ENCODE measurements around the gene IRF2BPL.

IRF2BPL gene

GRCh38 chr14:77053046-77053841 lies 24.7 kb upstream of the IRF2BPL start:
- peak; percentile 69 for DNase-seq (ENCODE audit: low read depth)

GRCh38 chr14:77052281-77053044 lies 24.0 kb upstream of the IRF2BPL start:
- no peak for DNase-seq (ENCODE audit: low read depth)

GRCh38 chr14:77051116-77051515 lies 22.6 kb upstream of the IRF2BPL start:
- no peak for DNase-seq (ENCODE audit: low read depth)

GRCh38 chr14:77046721-77047120 lies 18.2 kb upstream of the IRF2BPL start:
- DNase-seq (ENCODE audit: low read depth), result no peak

GRCh38 chr14:77045238-77046162 lies 17.0 kb upstream of the IRF2BPL start:
- DNase-seq (ENCODE audit: low read depth), result no peak

- DNase-seq (ENCODE audit: low read depth), result no peak
Observed at GRCh38 chr14:77044783-77045237, 16.3 kb upstream of the IRF2BPL start.

- no peak for DNase-seq (ENCODE audit: low read depth)
Observed at GRCh38 chr14:77043984-77044485, 15.5 kb upstream of the IRF2BPL start.

- peak; percentile 38 for DNase-seq (ENCODE audit: low read depth)
Observed at GRCh38 chr14:77043177-77043983, 14.9 kb upstream of the IRF2BPL start.

- DNase-seq (ENCODE audit: low read depth), result no peak
Observed at GRCh38 chr14:77041881-77042545, 13.5 kb upstream of the IRF2BPL start.

GRCh38 chr14:77040741-77041653 lies 12.5 kb upstream of the IRF2BPL start:
- DNase-seq (ENCODE audit: low read depth), result no peak

GRCh38 chr14:77040059-77040740 lies 11.7 kb upstream of the IRF2BPL start:
- peak; percentile 87 for DNase-seq (ENCODE audit: low read depth)

GRCh38 chr14:77039285-77040058 lies 11.0 kb upstream of the IRF2BPL start:
- no peak for DNase-seq (ENCODE audit: low read depth)

GRCh38 chr14:77037938-77038568 lies 9.5 kb upstream of the IRF2BPL start:
- no peak for DNase-seq (ENCODE audit: low read depth)

- DNase-seq (ENCODE audit: low read depth), result no peak
Observed at GRCh38 chr14:77037215-77037937, 8.9 kb upstream of the IRF2BPL start.

- no peak for DNase-seq (ENCODE audit: low read depth)
Observed at GRCh38 chr14:77036484-77037214, 8.1 kb upstream of the IRF2BPL start.

- no peak for DNase-seq (ENCODE audit: low read depth)
Observed at GRCh38 chr14:77035267-77035666, 6.8 kb upstream of the IRF2BPL start.
